GM12878 (cell line): ENCODE results near the gene PIGU. TPM values are rescaled to one million over a fixed set of nuclear protein-coding genes. Genes with fewer than 3 reads are reported as not detected.

Source experiments
- ATAC-seq: fragments of 200-7000 bp; cut with Tn5 transposase; 3 replicates; pipeline ENCODE4 v1.9.1; 2020; ENCODE audit warnings: mild to moderate bottlenecking, moderate library complexity
- BruUV-seq: library from RNA; stranded (reverse); fragments of 400-500 nt; replicated peaks from 2 replicates; lab custom pipeline; 2021; lab: Mats Ljungman, UMichigan
- CTCF ChIA-PET: fragments of 300-600 bp; sonication (Branson Sonifier 250); formaldehyde crosslinking; extraction: SDS; loops from one replicate; lab custom pipeline; 2021; ENCODE audit warnings: inconsistent platforms; lab: Yijun Ruan, JAX
- POLR2A ChIA-PET: fragments of 350-600 bp; formaldehyde crosslinking; extraction: SDS; loops from one replicate; lab custom pipeline; 2021; ENCODE audit warnings: inconsistent platforms; lab: Charles Lee
- RAD21 ChIA-PET: fragments of 300-600 bp; sonication (Branson Sonifier 250); formaldehyde crosslinking; loops from one replicate; lab custom pipeline; 2023; ENCODE audit warnings: antibody characterized with exemption; ENCODE audit not compliant: unreplicated experiment; lab: Charles Lee
- SMC1A ChIA-PET: fragments of 300-600 bp; sonication (Branson Sonifier 250); formaldehyde crosslinking; loops from one replicate; lab custom pipeline; 2023; ENCODE audit not compliant: unreplicated experiment, uncharacterized antibody; lab: Charles Lee
- DNase-seq: peaks from one replicate; pipeline ENCODE4 v3.0.0-alpha.2; 2011; ENCODE audit warnings: low read depth, low spot score
- FAIRE-seq: peaks from 3 replicates; lab custom pipeline; 2011; peaks lifted over from hg19 to GRCh38; lab: Jason Lieb, UNC
- H2AFZ ChIP-seq: 2 replicates; pipeline ENCODE4 v1.6.0; 2011; ENCODE audit warnings: low read depth, low read length, control low read depth; ENCODE audit not compliant: control insufficient read depth
- H3K27ac ChIP-seq: 2 replicates; pipeline ENCODE4 v1.5.1; 2011; ENCODE audit warnings: control low read depth; ENCODE audit not compliant: control insufficient read depth, insufficient read depth
- H3K27me3 ChIP-seq, 2 experiments: replicated peaks in 1 of 2; 2 replicates each; pipeline versions ENCODE4 v1.6.0 to v1.6.1; 2011; ENCODE audit warnings: low read length in 1 of 2; ENCODE audit not compliant: control insufficient read depth in 2 of 2, insufficient read depth in 2 of 2
- H3K36me3 ChIP-seq, 2 experiments: 2 replicates each; pipeline ENCODE4 v1.5.1; 2011; ENCODE audit warnings: low read length in 1 of 2; ENCODE audit not compliant: control insufficient read depth in 2 of 2, insufficient read depth in 2 of 2
- H3K4me1 ChIP-seq: 2 replicates; pipeline ENCODE4 v1.6.1; 2011; ENCODE audit warnings: mild to moderate bottlenecking, low read length, moderate library complexity, mixed read lengths; ENCODE audit not compliant: control insufficient read depth, insufficient read depth
- H3K4me2 ChIP-seq: 2 replicates; pipeline ENCODE4 v1.6.0; 2011; ENCODE audit warnings: control low read depth; ENCODE audit not compliant: control insufficient read depth, insufficient read depth
- H3K4me3 ChIP-seq: fragments of 200-600 bp; sonication (generic); 2 replicates; pipeline ENCODE4 v1.5.1; 2016
- H3K79me2 ChIP-seq: 2 replicates; pipeline ENCODE4 v1.6.0; 2011; ENCODE audit warnings: low read length; ENCODE audit not compliant: control insufficient read depth, insufficient read depth
- H3K9ac ChIP-seq: 2 replicates; pipeline ENCODE4 v1.8.0; 2011; ENCODE audit warnings: low read length, control low read depth, mixed read lengths; ENCODE audit not compliant: control insufficient read depth, insufficient read depth
- H3K9me3 ChIP-seq: replicated peaks from 3 replicates; pipeline ENCODE4 v1.5.1; 2011; ENCODE audit warnings: mild to moderate bottlenecking, low read length; ENCODE audit not compliant: control insufficient read depth, insufficient read depth
- H4K20me1 ChIP-seq: 2 replicates; pipeline ENCODE4 v1.6.0; 2011; ENCODE audit not compliant: control insufficient read depth, insufficient read depth
- BHLHE40 ChIP-seq, 2 experiments: fragments of 450-650 bp in 1 of 2; IDR thresholded peaks; 2 replicates each; pipeline ENCODE4 v1.6.1; 2011 to 2017; ENCODE audit warnings: low read depth in 2 of 2, borderline replicate concordance in 1 of 2, improper control_type of control experiment in 1 of 2, low read length in 1 of 2, mild to moderate bottlenecking in 1 of 2
- CBX3 ChIP-seq: fragments of 200-600 bp; sonication (generic); IDR thresholded peaks from 2 replicates; pipeline ENCODE4 v1.6.1; 2016; ENCODE audit warnings: low read depth, borderline replicate concordance
- DPF2 ChIP-seq: fragments of 450-650 bp; IDR thresholded peaks from 2 replicates; pipeline ENCODE4 v1.6.1; 2017; ENCODE audit warnings: mild to moderate bottlenecking
- EZH2 ChIP-seq: IDR thresholded peaks from 2 replicates; pipeline ENCODE4 v1.6.1; 2012; ENCODE audit warnings: low read depth, mild to moderate bottlenecking, control low read depth, inconsistent platforms, low read length, borderline replicate concordance; ENCODE audit not compliant: control insufficient read depth
- GABPA ChIP-seq: IDR thresholded peaks from 2 replicates; pipeline ENCODE4 v1.6.1; 2014; ENCODE audit warnings: antibody characterized with exemption, low read depth, mild to moderate bottlenecking, inconsistent platforms
- RB1 ChIP-seq: fragments of 450-650 bp; formaldehyde crosslinking; IDR thresholded peaks from 2 replicates; pipeline ENCODE4 v1.6.1; 2017; ENCODE audit warnings: mild to moderate bottlenecking, borderline replicate concordance
- TARDBP ChIP-seq: IDR thresholded peaks from 2 replicates; pipeline ENCODE4 v1.6.1; 2016; ENCODE audit warnings: borderline replicate concordance
- ZBTB11 ChIP-seq: fragments of 450-650 bp; formaldehyde crosslinking; IDR thresholded peaks from 2 replicates; pipeline ENCODE4 v1.5.0; 2022; ENCODE audit warnings: mild to moderate bottlenecking, missing genetic modification characterization
- WGBS: methylation state at CpG from one replicate; pipeline ENCODE4 v1.1.6; 2016; ENCODE audit warnings: low lambda C conversion rate; ENCODE audit not compliant: insufficient replicate concordance, insufficient coverage; ENCODE audit errors: missing lambda C conversion rate; 5-methylcytosine and 5-hydroxymethylcytosine counted together
- in situ Hi-C: fragments of 300-500 bp; cut with MboI; formaldehyde crosslinking; loops from 9 replicates; pipeline ENCODE4 v1.14.3; 2018; ENCODE audit warnings: mixed read lengths
- intact Hi-C: fragments of 100-400 bp; cut with micrococcal nuclease; formaldehyde crosslinking; loops from one replicate; pipeline ENCODE4 v1.14.2; 2022; ENCODE audit not compliant: unreplicated experiment
- polyA plus RNA-seq, 11 experiments: library from polyadenylated mRNA; depleted of rRNA in 4 of 11; unstranded in 6 of 11; stranded (reverse) in 5 of 11; fragments of >200 nt; fragmentation: Nextera tagmentation in 4 of 11; fragmentation: Illumina TruSeq in 1 of 11; extraction: Ambion mirVana in 4 of 11; extraction: Trizol in 1 of 11; gene quantifications; 1 replicate in 1 of 11; 2 replicates in 10 of 11; pipeline versions ENCODE4 v1.2.1 to v1.2.3, GENCODE V29; 2011 to 2016; ENCODE audit warnings: inconsistent platforms in 2 of 11, missing spikeins in 2 of 11, low read depth in 1 of 11
- total RNA-seq, 4 experiments: library from RNA; depleted of rRNA in 3 of 4; stranded (reverse); fragments of >200 nt in 3 of 4; fragmentation: Illumina TruSeq in 1 of 4; extraction: Trizol in 1 of 4; gene quantifications; 2 replicates each; pipeline versions ENCODE4 v1.2.1 to v1.2.3, GENCODE V29; 2013 to 2021
- TF ChIP-seq, protein P1 (sequence below): fragments of 450-650 bp; formaldehyde crosslinking; IDR thresholded peaks from 2 replicates; pipeline ENCODE4 v1.4.0; 2020; ENCODE audit warnings: mild to moderate bottlenecking, moderate library complexity

Gene PIGU
- total and polyA plus RNA-seq, 10 of the 15 experiments (the other 5 are each of a cell fraction or from before 2014, with no cell fraction given) = 4.1 to 88.2 (median 25.0) TPM

- H3K9ac ChIP-seq = no peak overlapping the region
- no peaks in the 10 kb centered on the region for H3K9me3 ChIP-seq
- ATAC-seq = no peak
- RAD21 ChIA-PET = interaction anchor here (0.9 to 1.2 kb wide), 2 partner anchors 39 to 258 kb away, joined by 3 to 4 read pairs; no protein-coding TSS in a partner anchor
- SMC1A ChIA-PET = interaction anchor here (1.5 kb wide), 1 partner anchor 199 kb away, joined by 6 read pairs; no protein-coding TSS in a partner anchor
- no peak overlapping the region for H3K4me2 ChIP-seq
- H2AFZ ChIP-seq = no peak overlapping the region
- no peak for TF ChIP-seq BHLHE40 (IDR thresholded peaks at IDR 0.05; ENCODE audit: borderline replicate concordance in 1 of 2, low read depth in 2 of 2, low read length in 1 of 2)
- no peaks in the 10 kb centered on the region for H4K20me1 ChIP-seq
- peaks cover 3% of the 10 kb centered on the region; the same call in 1 of the 2 replicates for H3K4me1 ChIP-seq
- H3K4me3 ChIP-seq = no peak overlapping the region
- FAIRE-seq = no peak
- in situ Hi-C loops (no loop called here), intact Hi-C loops (no loop called here)
- no peak overlapping the region for H3K27ac ChIP-seq
- no peak for DNase-seq
- no peaks in the 10 kb centered on the region for H3K27me3 ChIP-seq
- 99% methylated on average over 3 of the region's 3 CpGs for WGBS
- no TSS peak for BruUV-seq
- H3K36me3 ChIP-seq = peaks cover 0 to 7% of the 10 kb centered on the region in 2 experiments; a peak in 1 of 4 replicates
- CTCF ChIA-PET = interaction anchor here (0.6 to 2.1 kb wide), 4 partner anchors 10 to 258 kb away, joined by 3 to 13 read pairs (median 8); no protein-coding TSS in a partner anchor
- peaks cover 7% of the 10 kb centered on the region for H3K79me2 ChIP-seq
- POLR2A ChIA-PET = interaction anchor here (0.5 to 0.6 kb wide), 3 partner anchors 107 to 160 kb away, joined by 4 to 6 read pairs (median 5); no protein-coding TSS in a partner anchor
Measured at GRCh38 chr20:34511891-34512265, 165.0 kb downstream of the PIGU start.

- Histone ChIP-seq H3K4me2 (no peak overlapping the region), H3K27me3 (no peaks in the 10 kb centered on the region), H3K4me3 (no peak overlapping the region), H3K9ac (no peak overlapping the region), H3K4me1 (peaks cover 3% of the 10 kb centered on the region; the same call in 1 of the 2 replicates)
- ATAC-seq = no peak
- CTCF ChIA-PET = interaction anchor here (0.8 to 1.2 kb wide), 2 partner anchors 8 to 198 kb away, joined by 3 to 5 read pairs; no protein-coding TSS in a partner anchor
- no peak for DNase-seq
- intact Hi-C loops = no loop called here
- TF ChIP-seq TARDBP (no peak), EZH2 (no peak), CBX3 (no peak), DPF2 (no peak), GABPA (no peak), RB1 (no peak), ZBTB11 (CRISPR knock-in tag) (no peak)
- TF ChIP-seq, protein P1, sequence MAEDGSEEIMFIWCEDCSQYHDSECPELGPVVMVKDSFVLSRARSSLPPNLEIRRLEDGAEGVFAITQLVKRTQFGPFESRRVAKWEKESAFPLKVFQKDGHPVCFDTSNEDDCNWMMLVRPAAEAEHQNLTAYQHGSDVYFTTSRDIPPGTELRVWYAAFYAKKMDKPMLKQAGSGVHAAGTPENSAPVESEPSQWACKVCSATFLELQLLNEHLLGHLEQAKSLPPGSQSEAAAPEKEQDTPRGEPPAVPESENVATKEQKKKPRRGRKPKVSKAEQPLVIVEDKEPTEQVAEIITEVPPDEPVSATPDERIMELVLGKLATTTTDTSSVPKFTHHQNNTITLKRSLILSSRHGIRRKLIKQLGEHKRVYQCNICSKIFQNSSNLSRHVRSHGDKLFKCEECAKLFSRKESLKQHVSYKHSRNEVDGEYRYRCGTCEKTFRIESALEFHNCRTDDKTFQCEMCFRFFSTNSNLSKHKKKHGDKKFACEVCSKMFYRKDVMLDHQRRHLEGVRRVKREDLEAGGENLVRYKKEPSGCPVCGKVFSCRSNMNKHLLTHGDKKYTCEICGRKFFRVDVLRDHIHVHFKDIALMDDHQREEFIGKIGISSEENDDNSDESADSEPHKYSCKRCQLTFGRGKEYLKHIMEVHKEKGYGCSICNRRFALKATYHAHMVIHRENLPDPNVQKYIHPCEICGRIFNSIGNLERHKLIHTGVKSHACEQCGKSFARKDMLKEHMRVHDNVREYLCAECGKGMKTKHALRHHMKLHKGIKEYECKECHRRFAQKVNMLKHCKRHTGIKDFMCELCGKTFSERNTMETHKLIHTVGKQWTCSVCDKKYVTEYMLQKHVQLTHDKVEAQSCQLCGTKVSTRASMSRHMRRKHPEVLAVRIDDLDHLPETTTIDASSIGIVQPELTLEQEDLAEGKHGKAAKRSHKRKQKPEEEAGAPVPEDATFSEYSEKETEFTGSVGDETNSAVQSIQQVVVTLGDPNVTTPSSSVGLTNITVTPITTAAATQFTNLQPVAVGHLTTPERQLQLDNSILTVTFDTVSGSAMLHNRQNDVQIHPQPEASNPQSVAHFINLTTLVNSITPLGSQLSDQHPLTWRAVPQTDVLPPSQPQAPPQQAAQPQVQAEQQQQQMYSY = no peak
- TF ChIP-seq, all 136 proteins: peak for 0
- Histone ChIP-seq H3K27ac (no peak overlapping the region), H3K9me3 (no peaks in the 10 kb centered on the region), H4K20me1 (no peaks in the 10 kb centered on the region), H3K36me3 (peaks cover 0 to 18% of the 10 kb centered on the region in 2 experiments; a peak in 2 of 4 replicates), H3K79me2 (no peaks in the 10 kb centered on the region), H2AFZ (no peak overlapping the region)
- no peak for FAIRE-seq
- in situ Hi-C loops = no loop called here
- 100% methylated on average over 1 of the region's 1 CpG for WGBS
- SMC1A ChIA-PET = interaction anchor here (0.7 kb wide), 1 partner anchor 243 kb away, joined by 3 read pairs; no protein-coding TSS in a partner anchor
- BruUV-seq = no TSS peak
- RAD21 ChIA-PET = interaction anchor here (1.3 kb wide), 1 partner anchor 8 kb away, joined by 4 read pairs; no protein-coding TSS in a partner anchor
- POLR2A ChIA-PET = no interaction called here
Measured at GRCh38 chr20:34510575-34510974, 166.3 kb downstream of the PIGU start.
